ENCODE measurements around the gene BCL2.
"Not testable (repeated sequence)": the region's sequence is repeated elsewhere in the genome, so short reads cannot be mapped to it uniquely, and the experiment has no call there.

The BCL2 gene

GRCh38 chr18:63192126-63192884 is 127.3 kb downstream of the BCL2 start:
- Histone ChIP-seq H3K4me1 (peaks cover 19% of the 10 kb centered on the region), H3K4me3 (ENCODE audit: low read depth, low read length) (no peak overlapping the region), H3K27me3 (ENCODE audit: control insufficient read depth, insufficient read depth, low read length) (no peaks in the 10 kb centered on the region), H2AFZ (no peak overlapping the region), H3K27ac (no peak overlapping the region), H3K4me2 (ENCODE audit: low read length) (no peak overlapping the region), H3K9me3 (ENCODE audit: control insufficient read depth, low read length) (no peaks in the 10 kb centered on the region), H3K79me2 (peaks cover 3% of the 10 kb centered on the region), H3K9ac (no peak overlapping the region), H3K36me3 (ENCODE audit: control insufficient read depth, insufficient read depth, low read length) (no peaks in the 10 kb centered on the region)
- TF ChIP-seq, protein P1, sequence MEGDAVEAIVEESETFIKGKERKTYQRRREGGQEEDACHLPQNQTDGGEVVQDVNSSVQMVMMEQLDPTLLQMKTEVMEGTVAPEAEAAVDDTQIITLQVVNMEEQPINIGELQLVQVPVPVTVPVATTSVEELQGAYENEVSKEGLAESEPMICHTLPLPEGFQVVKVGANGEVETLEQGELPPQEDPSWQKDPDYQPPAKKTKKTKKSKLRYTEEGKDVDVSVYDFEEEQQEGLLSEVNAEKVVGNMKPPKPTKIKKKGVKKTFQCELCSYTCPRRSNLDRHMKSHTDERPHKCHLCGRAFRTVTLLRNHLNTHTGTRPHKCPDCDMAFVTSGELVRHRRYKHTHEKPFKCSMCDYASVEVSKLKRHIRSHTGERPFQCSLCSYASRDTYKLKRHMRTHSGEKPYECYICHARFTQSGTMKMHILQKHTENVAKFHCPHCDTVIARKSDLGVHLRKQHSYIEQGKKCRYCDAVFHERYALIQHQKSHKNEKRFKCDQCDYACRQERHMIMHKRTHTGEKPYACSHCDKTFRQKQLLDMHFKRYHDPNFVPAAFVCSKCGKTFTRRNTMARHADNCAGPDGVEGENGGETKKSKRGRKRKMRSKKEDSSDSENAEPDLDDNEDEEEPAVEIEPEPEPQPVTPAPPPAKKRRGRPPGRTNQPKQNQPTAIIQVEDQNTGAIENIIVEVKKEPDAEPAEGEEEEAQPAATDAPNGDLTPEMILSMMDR (IDR thresholded peaks at IDR 0.05): no peak

GRCh38 chr18:63191413-63191812 is 128.2 kb downstream of the BCL2 start:
- H3K4me3 ChIP-seq (ENCODE audit: low read depth, low read length): no peak overlapping the region
- TF ChIP-seq, protein P1 (IDR thresholded peaks at IDR 0.05): no peak
- H3K79me2 ChIP-seq: peaks cover 3% of the 10 kb centered on the region
- no peaks in the 10 kb centered on the region for H3K36me3 ChIP-seq (ENCODE audit: control insufficient read depth, insufficient read depth, low read length)
- H3K27me3 ChIP-seq (ENCODE audit: control insufficient read depth, insufficient read depth, low read length): no peaks in the 10 kb centered on the region
- peaks cover 19% of the 10 kb centered on the region for H3K4me1 ChIP-seq
- H2AFZ ChIP-seq: no peak overlapping the region
- H3K9me3 ChIP-seq (ENCODE audit: control insufficient read depth, low read length): no peaks in the 10 kb centered on the region
- no peak overlapping the region for H3K27ac ChIP-seq
- no peak overlapping the region for H3K4me2 ChIP-seq (ENCODE audit: low read length)
- no peak overlapping the region for H3K9ac ChIP-seq

DNA sequence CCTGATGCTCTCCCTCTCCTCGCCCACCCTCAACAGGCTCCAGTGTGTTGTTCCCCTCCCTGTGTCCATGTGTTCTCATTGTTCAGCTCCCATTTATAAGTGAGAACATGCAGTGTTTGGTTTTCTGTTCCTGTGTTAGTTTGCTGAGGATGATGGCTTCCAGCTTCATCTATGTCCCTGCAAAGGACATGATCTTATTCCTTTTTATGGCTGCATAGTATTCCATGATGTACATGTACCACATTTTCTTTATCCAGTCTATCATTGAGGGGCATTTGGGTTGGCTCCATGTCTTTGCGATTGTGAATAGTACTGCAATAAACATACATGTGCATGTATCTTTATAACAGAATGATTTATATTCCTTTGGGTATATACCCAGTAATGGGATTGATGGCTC is 128.7 kb downstream of the BCL2 start:
- H3K9me3 ChIP-seq (ENCODE audit: control insufficient read depth, low read length); H3K9ac ChIP-seq; H2AFZ ChIP-seq; H3K4me2 ChIP-seq (ENCODE audit: low read length); H3K27ac ChIP-seq; H3K79me2 ChIP-seq; H3K27me3 ChIP-seq (ENCODE audit: control insufficient read depth, insufficient read depth, low read length); H3K4me3 ChIP-seq (ENCODE audit: low read depth, low read length); H3K36me3 ChIP-seq (ENCODE audit: control insufficient read depth, insufficient read depth, low read length): not testable (repeated sequence)
- H3K4me1 ChIP-seq: peaks cover 19% of the 10 kb centered on the region

- Histone ChIP-seq H3K79me2 (peaks cover 3% of the 10 kb centered on the region), H3K4me3 (ENCODE audit: low read depth, low read length) (no peak overlapping the region), H3K27ac (no peak overlapping the region), H2AFZ (no peak overlapping the region), H3K4me1 (peaks cover 19% of the 10 kb centered on the region), H3K36me3 (ENCODE audit: control insufficient read depth, insufficient read depth, low read length) (no peaks in the 10 kb centered on the region), H3K9me3 (ENCODE audit: control insufficient read depth, low read length) (no peaks in the 10 kb centered on the region), H3K9ac (no peak overlapping the region), H3K4me2 (ENCODE audit: low read length) (no peak overlapping the region), H3K27me3 (ENCODE audit: control insufficient read depth, insufficient read depth, low read length) (no peaks in the 10 kb centered on the region)
- TF ChIP-seq, protein P1 (IDR thresholded peaks at IDR 0.05): no peak
These were observed 129.8 kb downstream of the BCL2 start for GRCh38 chr18:63189817-63190216.

DNA sequence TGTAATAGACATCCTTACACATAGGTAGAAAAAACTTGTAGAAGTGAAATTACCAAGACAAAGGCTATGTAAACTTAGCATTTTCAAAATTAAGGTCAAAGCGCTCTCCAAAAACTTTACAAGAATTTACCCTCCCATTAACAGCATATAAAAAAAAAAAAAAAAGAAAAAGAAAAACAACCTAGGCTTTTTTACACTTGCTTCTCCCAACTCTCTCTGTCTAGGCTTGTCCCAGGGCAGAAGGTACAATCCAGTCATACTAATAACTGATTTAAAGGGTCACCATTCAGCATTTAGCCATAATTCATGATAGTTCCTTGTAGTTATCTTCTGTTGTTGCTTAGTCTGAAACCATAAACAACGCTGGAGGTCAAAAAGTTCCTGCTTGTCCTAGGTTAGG is 130.5 kb downstream of the BCL2 start:
- peaks cover 19% of the 10 kb centered on the region for H3K4me1 ChIP-seq
- no peak overlapping the region for H3K27ac ChIP-seq
- TF ChIP-seq, protein P1 (IDR thresholded peaks at IDR 0.05): no peak

More for the DNA sequence above, 130.5 kb downstream of the BCL2 start:
- Histone ChIP-seq H3K9me3 (ENCODE audit: control insufficient read depth, low read length) (no peaks in the 10 kb centered on the region), H3K27me3 (ENCODE audit: control insufficient read depth, insufficient read depth, low read length) (no peaks in the 10 kb centered on the region), H3K36me3 (ENCODE audit: control insufficient read depth, insufficient read depth, low read length) (no peaks in the 10 kb centered on the region), H3K79me2 (peaks cover 3% of the 10 kb centered on the region), H2AFZ (no peak overlapping the region), H3K4me3 (ENCODE audit: low read depth, low read length) (no peak overlapping the region), H3K4me2 (ENCODE audit: low read length) (no peak overlapping the region), H3K9ac (no peak overlapping the region)

All from parathyroid adenoma (tissue), 2 donors.